Osteocyte (in vitro differentiated cells): ENCODE data around the gene NAA10. TPM values are rescaled to one million over a fixed set of nuclear protein-coding genes. Genes with fewer than 3 reads are reported as not detected.

Experiments used
- DNase-seq: peaks from one replicate; pipeline ENCODE4 v3.0.0; 2021; ENCODE audit warnings: mixed read lengths; ENCODE audit not compliant: unreplicated experiment; ENCODE audit errors: extremely low spot score
- H3K27ac Mint-ChIP-seq: one replicate; pipeline ENCODE4 v1.8.0; 2021; ENCODE audit warnings: mild to moderate bottlenecking, mixed read lengths; ENCODE audit not compliant: unreplicated experiment
- H3K27me3 Mint-ChIP-seq: one replicate; pipeline ENCODE4 v1.8.0; 2021; ENCODE audit warnings: mixed read lengths; ENCODE audit not compliant: unreplicated experiment
- H3K36me3 Mint-ChIP-seq: one replicate; pipeline ENCODE4 v1.8.0; 2021; ENCODE audit warnings: mixed read lengths; ENCODE audit not compliant: unreplicated experiment
- H3K4me1 Mint-ChIP-seq: one replicate; pipeline ENCODE4 v1.8.0; 2021; ENCODE audit warnings: mixed read lengths; ENCODE audit not compliant: unreplicated experiment
- H3K4me3 Mint-ChIP-seq: one replicate; pipeline ENCODE4 v1.8.0; 2021; ENCODE audit warnings: mild to moderate bottlenecking, moderate library complexity, mixed read lengths; ENCODE audit not compliant: unreplicated experiment
- H3K9me3 Mint-ChIP-seq: one replicate; pipeline ENCODE4 v1.8.0; 2021; ENCODE audit warnings: mixed read lengths; ENCODE audit not compliant: unreplicated experiment
- CTCF ChIP-seq: fragments of 200-600 bp; sonication (generic); IDR thresholded peaks from 2 replicates; pipeline ENCODE4 v1.5.0; 2021; ENCODE audit warnings: antibody characterized with exemption, mild to moderate bottlenecking, moderate library complexity
- total RNA-seq: library from RNA; stranded (reverse); gene quantifications from 2 replicates; pipeline ENCODE4 v1.2.1, GENCODE V29; 2021

NAA10 gene
- total RNA-seq, 1 donor from 2014 or later, result 96.6 TPM

- no peak for DNase-seq
- H3K4me1 Mint-ChIP-seq, result peaks cover 29% of the 10 kb centered on the region
- no peak overlapping the region for H3K27ac Mint-ChIP-seq
- H3K36me3 Mint-ChIP-seq, result no peaks in the 10 kb centered on the region
- H3K27me3 Mint-ChIP-seq, result no peaks in the 10 kb centered on the region
- no peak for TF ChIP-seq CTCF
- no peaks in the 10 kb centered on the region for H3K9me3 Mint-ChIP-seq
- no peak overlapping the region for H3K4me3 Mint-ChIP-seq
Observed at GRCh38 chrX:153905481-153906095, 29.2 kb downstream of the NAA10 start.

- Mint-ChIP-seq H3K4me3 (no peak within 1 kb of the TSS), H3K9me3 (no peaks in the 10 kb centered on the region), H3K27me3 (no peaks in the 10 kb centered on the region), H3K36me3 (no peaks in the 10 kb centered on the region), H3K4me1 (peaks cover 31% of the 10 kb centered on the region), H3K27ac (no peak within 1 kb of the TSS)
- DNase-seq, result no peak
- TF ChIP-seq CTCF, result no peak
Observed at GRCh38 chrX:153903991-153904957, 30.6 kb downstream of the NAA10 start, which contains the start of gene AVPR2. TSS of gene AVPR2 (plus strand) at chrX:153904673. CDS start at chrX:153905146, 473 bp downstream.

GRCh38 chrX:153903238-153903980 is 31.4 kb downstream of the NAA10 start:
- H3K4me3 Mint-ChIP-seq, result no peak overlapping the region
- H3K27me3 Mint-ChIP-seq, result no peaks in the 10 kb centered on the region
- peaks cover 31% of the 10 kb centered on the region for H3K4me1 Mint-ChIP-seq

GRCh38 chrX:153902385-153902784 is 32.5 kb downstream of the NAA10 start:
- Mint-ChIP-seq H3K4me1 (peaks cover 31% of the 10 kb centered on the region), H3K36me3 (peaks cover 2% of the 10 kb centered on the region), H3K4me3 (no peak overlapping the region), H3K27ac (no peak overlapping the region), H3K9me3 (peaks cover 5% of the 10 kb centered on the region), H3K27me3 (no peaks in the 10 kb centered on the region)
- no peak for DNase-seq
- no peak for TF ChIP-seq CTCF

More at GRCh38 chrX:153903238-153903980, 31.4 kb downstream of the NAA10 start:
- H3K36me3 Mint-ChIP-seq, result peaks cover 2% of the 10 kb centered on the region
- no peak for DNase-seq
- peaks cover 3% of the 10 kb centered on the region for H3K9me3 Mint-ChIP-seq
- no peak for TF ChIP-seq CTCF
- no peak overlapping the region for H3K27ac Mint-ChIP-seq
